ENCODE measurements around the gene PRR11. TPM values are rescaled to one million over a fixed set of nuclear protein-coding genes. Genes with fewer than 3 reads are reported as not detected.

PRR11 gene
- total and polyA plus RNA-seq, 2 of the 8 experiments (the other 6 are each of a cell fraction or from before 2014, with no cell fraction given): 32.7 to 83.0 TPM

- TF ChIP-seq SAP30 (IDR thresholded peaks at IDR 0.05; ENCODE audit: insufficient read depth, insufficient replicate concordance, low read length): no peak
- TF ChIP-seq KDM1A (IDR thresholded peaks at IDR 0.05; ENCODE audit: borderline replicate concordance, low read length): peak; percentile 27; the same call in 1 of the 2 replicates
- TF ChIP-seq SUZ12 (IDR thresholded peaks at IDR 0.05; ENCODE audit: low read length): 0 out of 2 replicates have a peak, but pooled peaks have one; percentile 28
- TF ChIP-seq ATF2 (IDR thresholded peaks at IDR 0.05; ENCODE audit: low read length): no peak
- TF ChIP-seq TAF7 (optimal IDR thresholded peaks at IDR 0.05; ENCODE audit: borderline replicate concordance, low read depth, low read length): no peak
- no peak for TF ChIP-seq YY1 (IDR thresholded peaks at IDR 0.05; ENCODE audit: low read depth, low read length)
- peak; percentile 58; the same call in 1 of the 2 replicates for TF ChIP-seq POLR2AphosphoS5 (IDR thresholded peaks at IDR 0.05; ENCODE audit: low read depth, low read length)
- no peak; the same call in 1 of the 2 replicates for TF ChIP-seq GABPA (IDR thresholded peaks at IDR 0.05; ENCODE audit: borderline replicate concordance, insufficient read depth, low read length)
- TF ChIP-seq GTF2F1 (IDR thresholded peaks at IDR 0.05; ENCODE audit: borderline replicate concordance, low read depth, low read length): no peak
- TF ChIP-seq MAFK (IDR thresholded peaks at IDR 0.05; ENCODE audit: low read depth, low read length): no peak
- TF ChIP-seq TEAD4 (IDR thresholded peaks at IDR 0.05; ENCODE audit: low read depth, low read length): no peak
- peak; percentile 55; the same call in 1 of the 2 replicates for TF ChIP-seq PHF8 (conservative IDR thresholded peaks at IDR 0.05; ENCODE audit: low read depth, low read length)
- no peak for TF ChIP-seq BACH1 (IDR thresholded peaks at IDR 0.05; ENCODE audit: low read length)
- no peak for TF ChIP-seq SP2 (IDR thresholded peaks at IDR 0.05; ENCODE audit: low read length)
- TF ChIP-seq CHD2 (IDR thresholded peaks at IDR 0.05; ENCODE audit: low read length): no peak
- TF ChIP-seq MAX (IDR thresholded peaks at IDR 0.05): peak; percentile 33
- no peak for TF ChIP-seq E2F6 (IDR thresholded peaks at IDR 0.05)
- TF ChIP-seq RFX5 (IDR thresholded peaks at IDR 0.05; ENCODE audit: borderline replicate concordance, low read depth, low read length): no peak
- 0 out of 2 replicates have a peak, but pooled peaks have one; percentile 38 for TF ChIP-seq JUND (IDR thresholded peaks at IDR 0.05; ENCODE audit: low read length)
- no peak for TF ChIP-seq EZH2 (IDR thresholded peaks at IDR 0.05; ENCODE audit: low read depth, low read length, severe bottlenecking)
Measured at GRCh38 chr17:59220328-59221158, 65.0 kb downstream of the PRR11 start, which contains the start of gene GDPD1 (continued).

Data from H1 (cell line).